Measurements from ENCODE around the gene OR52B6. TPM values are rescaled to one million over a fixed set of nuclear protein-coding genes. Genes with fewer than 3 reads are reported as not detected.
A peak's percentile ranks its signal among the peaks of the same experiment; 100 is the strongest.

OR52B6 gene
- total and polyA plus RNA-seq, 10 of the 15 experiments (the other 5 are each of a cell fraction or from before 2014, with no cell fraction given) = 0.07 TPM; not detected in 9

DNA sequence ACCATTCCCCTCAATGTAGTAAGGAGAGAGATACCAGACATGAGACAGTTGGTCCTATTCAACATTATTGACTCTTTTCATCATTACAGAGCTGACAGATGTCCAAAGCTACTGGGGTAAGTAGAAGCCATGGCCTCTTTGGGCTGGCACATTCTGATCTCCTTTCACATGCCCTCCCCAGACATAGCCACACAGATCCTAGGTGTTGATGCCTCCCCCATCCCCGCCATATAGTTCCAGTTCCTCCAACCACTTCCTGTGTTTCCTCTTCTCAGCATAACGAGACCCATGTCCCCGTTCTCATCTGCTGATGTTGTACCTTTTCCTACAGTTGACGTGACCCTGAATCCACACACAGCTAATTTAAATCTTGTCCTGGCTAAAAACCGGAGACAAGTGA is 29.8 kb downstream of the OR52B6 start:
- ATAC-seq = peak; percentile 42
- TF ChIP-seq PBX3 (IDR thresholded peaks at IDR 0.05; ENCODE audit: insufficient replicate concordance, low read depth, low read length) (no peak), NR2C2 (IDR thresholded peaks at IDR 0.05; ENCODE audit: borderline replicate concordance, control insufficient read depth, insufficient read length, low read depth) (no peak), USF1 (IDR thresholded peaks at IDR 0.05; ENCODE audit: borderline replicate concordance, extremely low read length, insufficient read depth, low read depth, low read length) (no peak), RBBP5 (conservative IDR thresholded peaks at IDR 0.05) (no peak), CEBPB (IDR thresholded peaks at IDR 0.05; ENCODE audit: borderline replicate concordance in 1 of 2, low read depth in 2 of 2, low read length in 2 of 2) (no peak), HDAC6 (IDR thresholded peaks at IDR 0.05; ENCODE audit: unreplicated experiment) (no peak), HDAC2 (IDR thresholded peaks at IDR 0.05) (no peak), SMAD5 (IDR thresholded peaks at IDR 0.05; ENCODE audit: low read depth) (no peak), IRF4 (IDR thresholded peaks at IDR 0.05; ENCODE audit: low read depth, low read length) (no peak), PML (IDR thresholded peaks at IDR 0.05; ENCODE audit: low read length) (no peak), CBX3 (IDR thresholded peaks at IDR 0.05; ENCODE audit: borderline replicate concordance, low read depth) (no peak), TBL1XR1 (IDR thresholded peaks at IDR 0.05; ENCODE audit: low read depth, low read length) (no peak), NRF1 (conservative IDR thresholded peaks at IDR 0.05; ENCODE audit: low read depth, low read length) (no peak), MEF2A (IDR thresholded peaks at IDR 0.05; ENCODE audit: insufficient read depth, low read depth, low read length) (no peak), SP1 (IDR thresholded peaks at IDR 0.05; ENCODE audit: low read depth, low read length) (no peak), ZNF622 (IDR thresholded peaks at IDR 0.05) (no peak)
- TF ChIP-seq, protein P1, sequence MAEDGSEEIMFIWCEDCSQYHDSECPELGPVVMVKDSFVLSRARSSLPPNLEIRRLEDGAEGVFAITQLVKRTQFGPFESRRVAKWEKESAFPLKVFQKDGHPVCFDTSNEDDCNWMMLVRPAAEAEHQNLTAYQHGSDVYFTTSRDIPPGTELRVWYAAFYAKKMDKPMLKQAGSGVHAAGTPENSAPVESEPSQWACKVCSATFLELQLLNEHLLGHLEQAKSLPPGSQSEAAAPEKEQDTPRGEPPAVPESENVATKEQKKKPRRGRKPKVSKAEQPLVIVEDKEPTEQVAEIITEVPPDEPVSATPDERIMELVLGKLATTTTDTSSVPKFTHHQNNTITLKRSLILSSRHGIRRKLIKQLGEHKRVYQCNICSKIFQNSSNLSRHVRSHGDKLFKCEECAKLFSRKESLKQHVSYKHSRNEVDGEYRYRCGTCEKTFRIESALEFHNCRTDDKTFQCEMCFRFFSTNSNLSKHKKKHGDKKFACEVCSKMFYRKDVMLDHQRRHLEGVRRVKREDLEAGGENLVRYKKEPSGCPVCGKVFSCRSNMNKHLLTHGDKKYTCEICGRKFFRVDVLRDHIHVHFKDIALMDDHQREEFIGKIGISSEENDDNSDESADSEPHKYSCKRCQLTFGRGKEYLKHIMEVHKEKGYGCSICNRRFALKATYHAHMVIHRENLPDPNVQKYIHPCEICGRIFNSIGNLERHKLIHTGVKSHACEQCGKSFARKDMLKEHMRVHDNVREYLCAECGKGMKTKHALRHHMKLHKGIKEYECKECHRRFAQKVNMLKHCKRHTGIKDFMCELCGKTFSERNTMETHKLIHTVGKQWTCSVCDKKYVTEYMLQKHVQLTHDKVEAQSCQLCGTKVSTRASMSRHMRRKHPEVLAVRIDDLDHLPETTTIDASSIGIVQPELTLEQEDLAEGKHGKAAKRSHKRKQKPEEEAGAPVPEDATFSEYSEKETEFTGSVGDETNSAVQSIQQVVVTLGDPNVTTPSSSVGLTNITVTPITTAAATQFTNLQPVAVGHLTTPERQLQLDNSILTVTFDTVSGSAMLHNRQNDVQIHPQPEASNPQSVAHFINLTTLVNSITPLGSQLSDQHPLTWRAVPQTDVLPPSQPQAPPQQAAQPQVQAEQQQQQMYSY (CRISPR knock-in tag; IDR thresholded peaks at IDR 0.05) = no peak
- ChIA-PET POLR2A (no interaction called here), RAD21 (ENCODE audit: unreplicated experiment) (interaction anchor here (0.6 kb wide), 1 partner anchor 13 kb away, joined by 4 read pairs; no protein-coding TSS in a partner anchor), CTCF (interaction anchor here (1.3 kb wide), 1 partner anchor 74 kb away, joined by 4 read pairs; the partner anchor contains the start of gene TRIM5), SMC1A (ENCODE audit: uncharacterized antibody, unreplicated experiment) (interaction anchor here (1.1 to 1.5 kb wide), 3 partner anchors 10 to 156 kb away, joined by 3 read pairs; no protein-coding TSS in a partner anchor)
- no peaks in the 10 kb centered on the region for H3K9me3 ChIP-seq (replicated peaks; ENCODE audit: control insufficient read depth, insufficient read depth, low read length)
- no peaks in the 10 kb centered on the region for H4K20me1 ChIP-seq (ENCODE audit: control insufficient read depth, insufficient read depth)
- no peaks in the 10 kb centered on the region; the same call in 1 of the 2 replicates for H3K4me1 ChIP-seq (ENCODE audit: control insufficient read depth, insufficient read depth, low read length)
- H3K36me3 ChIP-seq (ENCODE audit: control insufficient read depth in 2 of 2, insufficient read depth in 2 of 2, low read length in 1 of 2) = no peaks in the 10 kb centered on the region; a peak in 1 of 4 replicates
- H3K4me2 ChIP-seq (ENCODE audit: control insufficient read depth, insufficient read depth) = no peak overlapping the region
- FAIRE-seq = no peak
- no TSS peak for BruUV-seq (replicated peaks)
- H3K9ac ChIP-seq (ENCODE audit: control insufficient read depth, insufficient read depth, low read length) = no peak overlapping the region
- no peak for DNase-seq (ENCODE audit: low read depth, low spot score)
- intact Hi-C loops (cut with micrococcal nuclease; ENCODE audit: unreplicated experiment) (no loop called here), in situ Hi-C loops (cut with MboI) (no loop called here)
- no peaks in the 10 kb centered on the region for H3K27me3 ChIP-seq (replicated peaks in 1 of 2; ENCODE audit: control insufficient read depth in 2 of 2, insufficient read depth in 2 of 2, low read length in 1 of 2)
- no peak overlapping the region for H3K27ac ChIP-seq (ENCODE audit: control insufficient read depth, insufficient read depth)
- H2AFZ ChIP-seq (ENCODE audit: control insufficient read depth, low read depth, low read length) = no peak overlapping the region; the same call in none of the 2 replicates
- H3K79me2 ChIP-seq (ENCODE audit: control insufficient read depth, insufficient read depth, low read length) = no peaks in the 10 kb centered on the region
- 40% methylated on average over 5 of the region's 5 CpGs for WGBS (ENCODE audit: insufficient coverage, insufficient replicate concordance, low lambda C conversion rate, missing lambda C conversion rate)
- H3K4me3 ChIP-seq = no peak overlapping the region

All from GM12878 (cell line).